Epidermal melanocyte (primary cell): Measurements from ENCODE around the gene USP32.
"Not testable (repeated sequence)": the region's sequence is repeated elsewhere in the genome, so short reads cannot be mapped to it uniquely, and the experiment has no call there.

Experiments used
- DNase-seq: peaks from one replicate; pipeline ENCODE4 v3.0.0; 2011; ENCODE audit warnings: low spot score; ENCODE audit not compliant: insufficient read length

The USP32 gene

GRCh38 chr17:60333072-60333471 is 58.9 kb downstream of the USP32 start:
- not testable (repeated sequence) for DNase-seq

- no peak for DNase-seq
Observed at GRCh38 chr17:60332574-60332973, 59.4 kb downstream of the USP32 start.

DNA sequence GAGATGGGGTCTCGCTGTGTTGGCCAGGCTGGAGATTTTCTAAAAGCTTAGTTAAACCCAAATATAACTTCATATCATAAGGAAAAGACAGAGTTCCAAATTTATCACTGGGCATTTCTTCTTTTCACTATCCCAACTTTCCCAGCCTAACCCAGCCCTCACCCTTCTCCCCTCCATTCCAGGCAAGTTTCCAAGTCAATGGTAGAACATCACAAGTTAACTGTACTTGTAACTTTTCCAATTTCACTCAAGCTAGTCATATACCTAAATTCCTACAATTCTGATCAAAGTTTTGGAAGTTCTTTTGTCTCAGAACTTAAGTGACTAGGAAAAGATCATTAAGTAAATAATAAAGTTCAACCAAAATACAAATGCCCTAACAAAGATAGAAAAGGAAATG is 61.2 kb downstream of the USP32 start:
- DNase-seq = no peak

DNA sequence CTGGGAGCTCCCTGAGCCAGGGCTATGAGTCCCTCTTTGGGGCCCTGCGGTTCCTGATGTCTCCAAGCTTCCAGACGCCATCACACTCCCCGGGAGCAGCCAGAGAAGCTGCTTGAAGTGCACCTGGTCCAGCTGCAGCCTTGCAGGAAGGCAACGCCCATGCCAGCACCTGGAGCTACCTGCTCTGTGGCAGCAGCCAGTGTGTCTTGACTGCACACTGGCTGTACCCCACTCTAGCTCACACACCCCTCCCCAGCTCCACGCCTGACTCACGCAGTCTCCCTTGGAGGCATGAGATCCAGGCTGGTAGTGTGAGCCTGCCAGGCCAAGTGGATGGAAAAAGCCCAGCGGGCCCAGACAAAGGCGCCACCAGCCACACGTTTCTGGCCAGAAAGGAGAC is 63.3 kb downstream of the USP32 start:
- no peak for DNase-seq

- DNase-seq = no peak
Observed at GRCh38 chr17:60327901-60328273, 64.0 kb downstream of the USP32 start.

GRCh38 chr17:60327134-60327900 is 64.6 kb downstream of the USP32 start:
- no peak for DNase-seq

- DNase-seq = no peak
Observed at GRCh38 chr17:60326702-60327101, 65.2 kb downstream of the USP32 start.

DNA sequence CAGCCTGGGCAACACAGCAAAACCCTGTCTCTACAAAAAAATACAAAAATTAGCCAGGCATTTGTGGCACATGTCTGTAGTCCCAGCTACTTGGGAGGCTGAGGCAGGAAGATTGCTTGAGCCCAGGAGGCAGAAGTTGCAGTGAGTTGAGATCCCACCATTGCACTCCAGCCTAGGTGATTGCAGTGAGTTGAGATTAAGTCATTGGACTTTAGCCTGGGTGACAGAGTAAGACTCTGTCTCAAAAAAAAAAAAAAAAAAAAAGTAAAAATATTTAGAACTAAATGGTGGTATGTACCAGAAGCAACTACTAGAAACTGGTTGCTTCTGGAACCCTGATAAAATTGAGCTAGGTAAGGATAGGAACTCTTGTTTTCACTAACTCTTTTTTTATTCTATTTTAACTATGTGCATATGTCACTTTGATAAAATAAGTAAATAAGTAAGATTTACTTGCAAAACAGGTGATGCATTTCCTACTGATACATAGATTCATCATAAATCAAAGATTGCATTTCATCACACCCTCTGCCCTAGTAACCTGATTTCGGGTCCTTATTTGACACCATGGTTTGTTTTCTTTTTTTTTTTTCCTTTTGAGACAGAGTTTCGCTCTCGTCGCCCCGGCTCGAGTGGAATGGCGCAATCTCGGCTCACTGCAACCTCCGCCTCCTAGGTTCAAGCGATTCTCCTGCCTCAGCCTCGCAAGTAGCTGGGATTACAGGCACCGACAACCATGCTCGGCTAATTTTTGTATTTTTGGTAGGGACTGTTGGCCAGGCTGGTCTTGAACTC is 66.0 kb downstream of the USP32 start:
- DNase-seq = no peak

DNA sequence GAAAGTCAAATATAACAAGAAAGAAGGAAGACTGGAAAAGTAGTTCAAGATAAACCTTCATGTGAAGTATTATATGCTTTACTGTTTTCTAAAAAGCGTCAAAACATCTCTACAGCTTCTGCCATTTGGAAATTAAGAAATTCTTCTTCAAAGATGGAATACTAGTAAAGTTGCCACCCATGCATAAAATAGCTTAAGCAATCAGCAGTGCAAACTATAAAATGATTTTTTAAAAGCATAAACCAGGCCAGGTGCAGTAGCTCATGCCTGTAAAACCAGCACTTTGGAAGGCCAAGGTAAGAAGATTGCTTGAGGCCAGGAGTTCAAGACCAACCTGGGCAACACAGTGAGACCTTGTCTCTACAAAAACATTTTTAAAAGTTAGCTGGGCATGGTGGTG is 68.2 kb downstream of the USP32 start:
- DNase-seq = no peak

GRCh38 chr17:60322056-60322387 is 69.9 kb downstream of the USP32 start:
- no peak for DNase-seq

DNA sequence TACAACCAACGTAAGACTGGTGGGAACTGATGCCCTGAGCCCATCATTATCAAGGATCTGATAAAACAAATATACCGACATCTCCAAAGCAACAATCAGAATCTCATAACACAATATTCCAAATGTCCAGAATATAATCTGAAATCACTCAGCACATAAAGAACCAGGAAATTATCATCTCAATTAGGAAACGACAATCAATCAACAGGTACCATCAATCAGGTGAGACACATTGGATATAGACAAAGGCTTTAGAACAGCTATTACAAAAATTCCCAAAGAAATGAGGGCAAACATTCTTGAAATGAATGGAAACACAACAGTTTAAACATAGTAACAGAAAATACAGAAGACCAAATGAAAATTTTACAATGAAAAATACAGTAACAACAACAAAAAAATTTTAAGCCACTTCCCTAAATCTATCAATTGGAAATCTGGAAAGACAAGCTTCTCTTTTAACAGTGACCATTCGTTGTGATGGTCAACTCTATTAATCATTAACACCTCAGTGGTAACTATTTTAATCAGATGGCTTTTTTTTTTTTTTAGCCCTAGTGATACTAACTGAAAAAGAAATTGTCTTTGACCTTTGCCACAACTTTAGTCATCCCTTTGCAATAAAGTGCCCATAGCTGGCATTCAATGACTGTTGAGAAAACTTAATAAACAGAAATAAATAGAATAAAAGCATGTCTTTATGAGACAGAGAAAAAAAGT is 70.4 kb downstream of the USP32 start:
- no peak for DNase-seq

DNA sequence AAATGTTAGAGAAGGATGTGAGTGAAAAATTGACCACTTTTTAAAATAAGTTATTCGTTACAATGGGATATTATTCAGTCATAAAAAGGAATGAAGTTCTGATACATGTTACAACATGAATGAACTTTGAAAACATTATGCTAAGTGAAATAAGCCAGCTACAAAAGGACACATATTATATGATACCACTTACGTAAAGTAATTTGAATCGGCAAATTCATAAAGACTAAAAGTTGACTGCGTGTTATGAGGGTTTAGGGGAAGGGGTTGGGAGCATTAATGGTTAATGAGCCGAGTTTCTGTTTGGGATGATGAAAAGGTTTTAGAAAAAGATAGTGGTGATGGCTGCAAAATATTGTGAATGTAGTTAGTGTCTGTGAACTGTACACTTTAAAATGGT is 73.1 kb downstream of the USP32 start:
- DNase-seq = no peak

GRCh38 chr17:60318326-60318725 is 73.6 kb downstream of the USP32 start:
- no peak for DNase-seq

DNA sequence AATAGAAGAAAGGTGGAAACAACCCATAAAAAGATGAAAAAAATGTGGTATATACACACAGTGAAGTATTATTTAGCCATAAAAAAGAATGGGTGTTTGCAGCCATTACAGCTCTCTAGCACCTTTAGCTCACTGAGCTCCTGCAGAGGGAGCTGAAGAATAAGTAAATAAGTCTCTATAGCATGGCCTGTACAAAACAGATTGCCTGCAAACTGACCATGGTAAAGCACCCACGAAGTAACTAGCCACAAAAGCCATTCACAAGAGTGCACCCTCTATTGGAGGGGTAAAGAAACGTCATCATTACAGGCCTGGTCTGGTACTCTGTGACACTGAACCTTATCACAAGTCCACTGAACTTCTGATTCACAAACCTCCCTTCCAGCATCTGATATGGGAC is 76.3 kb downstream of the USP32 start:
- no peak for DNase-seq

- DNase-seq = not testable (repeated sequence)
Observed at GRCh38 chr17:60314900-60315299, 77.0 kb downstream of the USP32 start.

- DNase-seq = no peak
Observed at GRCh38 chr17:60314423-60314822, 77.5 kb downstream of the USP32 start.

DNA sequence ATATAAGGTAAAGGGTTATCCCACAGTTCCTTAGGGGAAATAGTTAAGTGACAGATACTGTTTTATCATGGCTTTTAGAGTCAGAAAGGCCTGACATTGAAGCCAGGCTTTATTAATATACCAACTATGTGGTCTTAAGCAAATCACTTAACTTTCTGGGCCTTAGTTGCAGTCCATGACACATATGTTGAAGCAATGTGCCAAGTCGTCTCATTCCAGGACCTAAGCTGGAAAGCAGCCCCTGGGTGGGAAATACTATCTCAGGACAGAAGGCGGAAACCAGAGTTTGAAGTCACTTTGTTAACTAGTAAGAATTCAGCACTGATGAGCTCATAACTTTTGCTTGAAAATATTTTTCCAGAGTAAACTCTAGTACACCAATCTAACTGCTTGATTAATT is 80.0 kb downstream of the USP32 start:
- no peak for DNase-seq

GRCh38 chr17:60311186-60311585 is 80.7 kb downstream of the USP32 start:
- DNase-seq = no peak

- no peak for DNase-seq
Observed at GRCh38 chr17:60305141-60305540, 86.8 kb downstream of the USP32 start.

DNA sequence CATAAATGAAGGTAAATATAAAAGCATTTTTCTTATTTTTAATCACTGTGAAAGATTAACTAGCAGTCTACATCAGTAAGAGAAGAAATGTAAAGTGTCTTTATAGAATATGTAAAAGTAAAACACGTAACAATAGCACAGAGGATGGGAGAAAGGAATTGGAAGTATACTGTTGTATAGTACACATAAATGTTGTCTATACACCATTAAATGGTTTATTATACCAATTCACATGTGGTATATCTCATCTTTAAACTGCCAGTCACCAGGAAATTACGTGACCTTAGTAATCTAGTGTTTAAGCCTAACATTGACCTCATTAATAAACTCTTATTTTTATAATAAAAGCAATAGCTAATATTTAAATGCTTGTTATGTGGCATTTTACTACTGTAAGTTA is 87.4 kb downstream of the USP32 start:
- no peak for DNase-seq

GRCh38 chr17:60303406-60304099 is 88.4 kb downstream of the USP32 start:
- no peak for DNase-seq

DNA sequence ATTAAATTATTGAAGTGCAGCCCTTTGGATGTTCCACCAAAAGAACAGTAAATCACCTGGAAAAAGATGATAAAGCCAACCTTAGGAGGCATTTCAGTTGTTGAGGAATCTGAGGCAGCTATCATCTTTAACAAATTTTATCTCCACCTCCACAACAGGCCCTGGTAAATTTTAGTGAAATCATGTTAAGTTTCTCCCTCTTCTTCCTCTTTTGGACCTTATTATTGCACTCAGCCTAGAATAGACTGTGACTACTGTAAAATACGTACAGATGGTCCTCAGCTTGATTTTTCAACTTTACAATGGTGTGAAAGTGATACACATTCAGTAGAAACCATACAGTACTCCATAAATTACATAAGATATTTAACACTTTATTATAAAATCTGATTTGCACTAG is 90.3 kb downstream of the USP32 start:
- DNase-seq = no peak
